Measurements from ENCODE around the gene BNIP5. TPM values are rescaled to one million over a fixed set of nuclear protein-coding genes. Genes with fewer than 3 reads are reported as not detected.
"Not testable (repeated sequence)": the region's sequence is repeated elsewhere in the genome, so short reads cannot be mapped to it uniquely, and the experiment has no call there.

The BNIP5 gene
- total RNA-seq, 1 donor from 2014 or later, result not detected

DNA sequence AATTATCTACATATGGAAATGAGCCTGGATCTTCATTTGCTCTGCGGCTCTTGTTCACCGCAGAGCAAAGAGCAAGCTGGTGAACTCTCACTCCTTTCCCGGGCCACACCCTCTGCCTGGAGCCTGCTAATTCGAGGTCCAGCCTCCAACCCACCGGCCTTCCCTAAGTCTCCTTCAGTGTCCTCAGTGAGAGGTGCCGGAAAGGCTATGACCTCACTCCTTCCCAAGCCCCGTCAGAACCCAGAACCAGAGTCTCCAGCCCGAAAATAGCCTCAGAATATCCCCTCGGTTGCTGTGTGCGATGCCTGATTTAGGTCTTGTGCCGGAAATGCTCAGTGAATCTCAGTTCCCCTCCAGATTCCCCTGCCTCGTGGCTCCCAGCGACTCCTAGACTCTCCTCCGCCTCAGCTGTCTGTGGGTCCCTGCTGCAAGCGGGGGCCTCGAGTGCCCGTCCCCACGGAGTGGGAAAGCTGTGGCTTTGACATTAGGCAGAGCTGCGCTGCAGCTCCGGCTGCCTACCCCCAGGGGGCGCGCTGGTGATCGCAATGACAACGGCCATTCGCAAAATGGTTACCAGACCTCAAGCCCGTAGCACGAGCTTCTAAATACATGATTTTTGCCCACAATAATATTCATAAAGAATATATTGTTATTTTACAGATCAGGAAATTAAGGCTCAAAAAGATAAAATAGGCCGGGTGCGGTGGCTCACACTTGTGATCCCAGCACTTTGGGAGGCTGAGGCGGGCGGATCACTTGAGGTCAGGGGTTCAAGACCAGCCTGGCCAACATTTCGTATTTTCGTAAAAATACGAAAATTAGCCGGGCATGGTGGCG lies 4.1 kb upstream of the BNIP5 start:
- peak; percentile 95 for TF ChIP-seq CTCF (IDR thresholded peaks at IDR 0.05; ENCODE audit: insufficient read depth, low read length, severe bottlenecking)
- no peak for FAIRE-seq
- H3K4me3 ChIP-seq (ENCODE audit: low read depth, low read length), result peak overlapping the region; percentile 28

DNA sequence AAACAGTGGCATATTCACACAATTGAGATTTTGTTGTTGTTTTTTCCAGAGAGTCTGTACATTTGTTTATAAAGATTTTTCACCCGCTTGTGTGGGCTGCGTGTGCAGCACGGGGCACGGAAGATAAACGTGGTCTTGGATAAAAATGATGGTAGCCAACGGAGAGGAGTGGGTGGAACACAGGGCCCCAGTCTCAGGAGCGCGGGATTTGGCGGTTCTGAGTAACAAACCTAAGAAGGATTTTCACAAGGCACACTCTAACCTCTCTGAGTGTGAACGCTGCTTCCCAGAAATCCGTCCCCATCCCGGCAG lies 3.6 kb upstream of the BNIP5 start:
- FAIRE-seq, result no peak
- Histone ChIP-seq H3K4me3 (ENCODE audit: low read depth, low read length) (no peak overlapping the region), H3K27me3 (ENCODE audit: control insufficient read depth, insufficient read depth, low read length) (peaks cover 2% of the 10 kb centered on the region), H3K36me3 (ENCODE audit: control insufficient read depth, insufficient read depth, low read length) (no peaks in the 10 kb centered on the region)
- no peak for DNase-seq (ENCODE audit: low read depth)
- no peak for TF ChIP-seq CTCF (IDR thresholded peaks at IDR 0.05; ENCODE audit: insufficient read depth, low read length, severe bottlenecking)

More for the DNA sequence above, 4.1 kb upstream of the BNIP5 start:
- H3K36me3 ChIP-seq (ENCODE audit: control insufficient read depth, insufficient read depth, low read length), result no peaks in the 10 kb centered on the region
- H3K27me3 ChIP-seq (ENCODE audit: control insufficient read depth, insufficient read depth, low read length), result no peaks in the 10 kb centered on the region
- peak; percentile 38 for DNase-seq (ENCODE audit: low read depth)

DNA sequence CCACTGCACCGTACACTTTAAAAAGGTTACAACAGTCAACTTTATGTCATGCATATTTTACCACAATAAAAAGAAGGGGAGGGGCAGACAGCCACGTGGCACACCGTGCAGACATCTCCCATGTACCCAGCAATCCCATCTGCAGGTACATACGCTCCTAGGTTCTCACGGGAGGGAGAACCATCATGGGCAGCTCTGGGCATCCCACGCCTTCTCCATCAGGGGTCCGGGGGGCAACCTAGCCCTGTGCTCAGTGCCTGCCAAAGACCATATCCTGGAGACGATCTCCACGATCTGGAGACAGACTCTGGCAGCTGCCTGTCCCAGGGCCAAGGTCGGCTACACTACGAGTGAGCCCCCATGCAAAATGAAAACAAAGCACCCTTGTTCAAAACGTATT lies 2.5 kb upstream of the BNIP5 start:
- no peak overlapping the region for H3K4me3 ChIP-seq (ENCODE audit: low read depth, low read length)
- H3K27me3 ChIP-seq (ENCODE audit: control insufficient read depth, insufficient read depth, low read length), result peaks cover 3% of the 10 kb centered on the region
- FAIRE-seq, result no peak
- no peaks in the 10 kb centered on the region for H3K36me3 ChIP-seq (ENCODE audit: control insufficient read depth, insufficient read depth, low read length)
- TF ChIP-seq CTCF (IDR thresholded peaks at IDR 0.05; ENCODE audit: insufficient read depth, low read length, severe bottlenecking), result no peak
- no peak for DNase-seq (ENCODE audit: low read depth)

DNA sequence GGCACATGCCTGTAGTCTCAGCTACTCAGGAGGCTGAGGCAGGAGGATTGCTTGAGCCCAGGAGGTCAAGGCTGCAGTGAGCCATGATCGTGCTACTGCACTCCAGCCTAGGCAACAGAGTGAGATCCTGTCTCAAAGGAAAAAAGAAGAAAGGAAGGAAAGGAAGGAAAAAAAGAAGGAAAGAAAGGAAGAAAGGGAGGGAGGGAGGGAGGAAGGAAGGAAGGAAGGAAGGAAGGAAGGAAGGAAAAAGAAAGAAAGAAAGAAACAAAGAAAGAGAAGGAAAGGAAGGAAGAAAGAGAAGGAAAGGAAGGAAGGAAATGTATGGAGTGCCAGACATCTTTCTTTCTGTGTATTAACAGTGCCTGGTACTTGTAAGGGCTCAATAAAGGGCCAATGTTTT lies 1.5 kb upstream of the BNIP5 start:
- not testable (repeated sequence) for H3K4me3 ChIP-seq (ENCODE audit: low read depth, low read length); H3K36me3 ChIP-seq (ENCODE audit: control insufficient read depth, insufficient read depth, low read length); DNase-seq (ENCODE audit: low read depth); H3K27me3 ChIP-seq (ENCODE audit: control insufficient read depth, insufficient read depth, low read length); FAIRE-seq

DNA sequence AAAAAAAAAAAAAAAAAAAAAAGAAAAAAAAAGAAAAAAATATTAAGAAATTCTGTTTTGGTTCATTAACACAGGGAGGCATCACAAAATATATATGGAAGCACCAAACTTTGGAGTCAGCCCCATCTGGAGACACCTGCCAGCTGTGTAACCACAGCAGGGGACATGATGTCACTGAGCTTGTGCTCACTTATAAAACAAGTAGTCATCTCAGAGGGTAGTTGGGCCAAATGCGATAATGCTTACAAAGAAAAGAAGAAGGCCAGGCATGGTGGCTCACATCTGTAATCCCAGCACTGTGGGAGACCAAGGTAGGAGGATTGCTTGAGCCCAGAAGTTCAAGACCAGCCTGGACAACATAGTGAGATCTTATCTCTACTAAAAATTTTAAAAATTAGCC lies 1.1 kb upstream of the BNIP5 start:
- H3K27me3 ChIP-seq (ENCODE audit: control insufficient read depth, insufficient read depth, low read length), result peaks cover 7% of the 10 kb centered on the region
- H3K4me3 ChIP-seq (ENCODE audit: low read depth, low read length), result no peak overlapping the region
- FAIRE-seq (no peak), DNase-seq (ENCODE audit: low read depth) (no peak)
- TF ChIP-seq CTCF (IDR thresholded peaks at IDR 0.05; ENCODE audit: insufficient read depth, low read length, severe bottlenecking), result no peak
- H3K36me3 ChIP-seq (ENCODE audit: control insufficient read depth, insufficient read depth, low read length), result no peaks in the 10 kb centered on the region

DNA sequence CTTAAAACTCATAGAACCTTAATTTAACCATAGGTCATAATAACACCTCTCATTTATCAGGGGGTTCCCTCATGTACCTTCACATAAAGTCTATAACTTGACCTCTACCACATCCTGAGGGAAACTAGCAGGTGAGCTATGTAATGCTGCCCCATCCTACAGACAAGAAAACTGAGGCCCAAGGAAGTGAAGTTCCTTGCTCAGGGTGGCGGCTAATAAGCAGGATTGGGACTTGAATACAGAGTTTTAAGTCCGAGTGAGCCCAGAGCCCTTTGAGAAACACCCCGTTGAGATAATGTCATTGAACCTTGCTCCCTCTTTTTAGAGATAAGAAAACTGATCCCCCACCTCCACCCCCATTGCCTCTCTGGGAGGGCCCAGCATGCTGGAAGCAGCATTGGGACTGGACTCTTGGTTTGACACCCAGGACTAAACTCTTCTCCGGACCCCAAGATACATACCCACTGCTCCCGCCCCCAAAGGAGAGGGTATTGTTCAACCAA lies 429 bp downstream of the BNIP5 start:
- DNase-seq (ENCODE audit: low read depth), result no peak
- no peak for TF ChIP-seq CTCF (IDR thresholded peaks at IDR 0.05; ENCODE audit: insufficient read depth, low read length, severe bottlenecking)
- H3K36me3 ChIP-seq (ENCODE audit: control insufficient read depth, insufficient read depth, low read length), result no peaks in the 10 kb centered on the region
- no peak for FAIRE-seq
- H3K4me3 ChIP-seq (ENCODE audit: low read depth, low read length), result no peak overlapping the region
- H3K27me3 ChIP-seq (ENCODE audit: control insufficient read depth, insufficient read depth, low read length), result peaks cover 7% of the 10 kb centered on the region

Measured in bronchial epithelial cell (primary cell).